Melanocyte of skin (primary cell): ENCODE data around the gene AP2B1. TPM values are rescaled to one million over a fixed set of nuclear protein-coding genes. Genes with fewer than 3 reads are reported as not detected.

Source experiments
- small RNA-seq, 2 donors: library from RNA; depleted of rRNA; stranded (forward); fragments of <200 nt; gene quantifications; one replicate each; pipeline ENCODE3, GENCODE V24; 2012
- total RNA-seq, 2 donors: library from RNA; depleted of rRNA; stranded (reverse); fragments of >200 nt; gene quantifications; 2 replicates each; pipeline ENCODE4 v1.2.3, GENCODE V29; 2012

The AP2B1 gene
- total RNA-seq, result 10 to 100 TPM; 65.0 to 66.3 TPM

GRCh38 chr17:35587074-35587961 lies at the start of gene AP2B1:
Gene AP2B1, plus strand, starts transcription at chr17:35587322. Its CDS starts 6,709 bp downstream, at chr17:35594031.

GRCh38 chr17:35537601-35538141 lies 49.5 kb upstream of the AP2B1 start, which contains the start of gene SLFN12L:
Gene SLFN12L, minus strand, starts transcription at chr17:35537678. Its CDS starts 15,314 bp downstream, at chr17:35522364.

GRCh38 chr17:35560703-35561102 lies 26.4 kb upstream of the AP2B1 start, which contains the start of gene SLFN14:
Gene SLFN14, minus strand, starts transcription at chr17:35560819. Its CDS starts 2,757 bp downstream, at chr17:35558062.

GRCh38 chr17:35578197-35578928 lies 8.8 kb upstream of the AP2B1 start, which contains the start of gene PEX12:
Gene PEX12, minus strand, starts transcription at chr17:35578571. Its CDS starts 550 bp downstream, at chr17:35578021.

GRCh38 chr17:35731239-35731916 lies 144.3 kb downstream of the AP2B1 start, which contains the start of gene RASL10B:
Gene RASL10B, plus strand, starts transcription at chr17:35731639. Its CDS starts 3,546 bp downstream, at chr17:35735185.

GRCh38 chr17:35752945-35753764 lies 166.0 kb downstream of the AP2B1 start, which contains the start of gene GAS2L2:
Gene GAS2L2, minus strand, starts transcription at chr17:35753239. Its CDS starts 389 bp downstream, at chr17:35752850.

GRCh38 chr17:35760587-35760986 lies 173.5 kb downstream of the AP2B1 start, which contains the start of gene C17orf50:
Gene C17orf50, plus strand, starts transcription at chr17:35760887. Its CDS starts 55 bp downstream, at chr17:35760942.

Small RNA genes within 50 kb of the gene (small RNA-seq; reads per million reads assigned to genes)
- 0 reads per million in 2 donors for gene AC004134.1
- 0 reads per million in 2 donors for gene AC015911.1
- gene SNORD7, result 35.6 to 84.8 reads per million in 2 donors

Other genes starting within 250 kb of the AP2B1 start
- 10 to 100 TPM; 25.1 to 51.3 TPM for gene SLFN11, start 213.7 kb upstream of the AP2B1 start, total RNA-seq
- 10 to 100 TPM; 17.6 to 29.0 TPM for gene SLFN12, start 154.8 kb upstream of the AP2B1 start, total RNA-seq
- gene SLFN13, start 138.6 kb upstream of the AP2B1 start, total RNA-seq, result 1 to 10 TPM in 1 of 2 donors, under 1 TPM in 1; 0.69 to 5.3 TPM
- gene SLFN12L, start 49.6 kb upstream of the AP2B1 start, total RNA-seq, result under 1 TPM in 1 of 2 donors, not detected in 1; 1.00 TPM
- not detected for gene SLFN14, start 26.5 kb upstream of the AP2B1 start, total RNA-seq
- gene PEX12, start 8.8 kb upstream of the AP2B1 start, total RNA-seq, result 1 to 10 TPM; 2.7 to 4.8 TPM
- gene RASL10B, start 144.3 kb downstream of the AP2B1 start, total RNA-seq, result under 1 TPM; 0.33 to 0.69 TPM
- not detected for gene GAS2L2, start 165.9 kb downstream of the AP2B1 start, total RNA-seq
- gene C17orf50, start 173.6 kb downstream of the AP2B1 start, total RNA-seq, result not detected
- gene MMP28, start 208.3 kb downstream of the AP2B1 start, total RNA-seq, result not detected
- 10 to 100 TPM; 29.9 to 41.6 TPM for gene TAF15, start 222.2 kb downstream of the AP2B1 start, total RNA-seq